Kidney epithelial cell (primary cell): ENCODE results near the gene TIGD1. TPM values are rescaled to one million over a fixed set of nuclear protein-coding genes. Genes with fewer than 3 reads are reported as not detected.

Experiments
- DNase-seq: peaks from one replicate; pipeline ENCODE4 v3.0.0-alpha.2; 2010; ENCODE audit warnings: low read depth
- H3K27me3 ChIP-seq: 2 replicates; pipeline ENCODE4 v1.6.0; 2011; ENCODE audit warnings: low read length; ENCODE audit not compliant: control insufficient read depth, insufficient read depth
- H3K36me3 ChIP-seq: 2 replicates; pipeline ENCODE4 v1.5.1; 2011; ENCODE audit warnings: low read length; ENCODE audit not compliant: control insufficient read depth, insufficient read depth
- H3K4me3 ChIP-seq: 2 replicates; pipeline ENCODE4 v1.5.1; 2011; ENCODE audit warnings: low read depth, mild to moderate bottlenecking, control low read depth, low read length
- CTCF ChIP-seq: IDR thresholded peaks from 2 replicates; pipeline ENCODE4 v1.5.1; 2011; ENCODE audit warnings: mild to moderate bottlenecking, moderate library complexity, low read length, control low read depth, inconsistent platforms; ENCODE audit not compliant: insufficient read depth, poor library complexity, severe bottlenecking
- total RNA-seq: library from RNA; depleted of rRNA; stranded (reverse); fragments of >200 nt; gene quantifications from 2 replicates; pipeline ENCODE4 v1.2.3, GENCODE V29; 2015

Gene TIGD1
- total RNA-seq, 1 donor from 2014 or later, result 2.9 TPM

DNA sequence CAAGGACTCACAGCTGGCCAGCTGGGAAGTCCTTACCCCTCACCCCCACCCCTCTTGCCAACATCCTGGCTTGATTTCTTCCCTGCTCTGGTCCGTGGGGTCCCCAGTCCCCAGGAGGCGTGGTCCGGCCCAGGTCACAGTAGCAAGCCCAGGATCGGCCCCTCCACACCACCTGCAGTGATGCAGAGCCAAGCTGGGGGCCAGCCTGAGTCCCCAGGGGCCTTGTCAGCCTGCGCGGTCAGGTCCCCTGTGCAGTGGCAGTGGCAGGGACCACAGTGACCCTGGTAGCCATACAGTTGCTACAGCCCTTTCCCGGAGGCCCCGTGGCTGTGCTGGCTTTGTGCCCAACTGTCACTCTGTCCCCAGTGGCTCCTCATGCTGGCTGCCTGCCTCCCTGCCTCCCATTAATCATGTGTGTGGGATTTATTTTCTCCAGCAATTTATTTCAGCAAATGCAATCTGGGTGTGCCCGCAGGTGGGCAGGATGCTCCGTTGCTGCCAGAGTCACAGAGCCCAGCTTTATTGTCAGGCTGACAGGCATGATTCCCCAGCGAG, 38.9 kb downstream of the TIGD1 start:
- H3K27me3 ChIP-seq, result peaks cover 55% of the 10 kb centered on the region
- H3K4me3 ChIP-seq, result no peak overlapping the region
- TF ChIP-seq CTCF, result no peak
- no peaks in the 10 kb centered on the region for H3K36me3 ChIP-seq
- no peak for DNase-seq

- H3K27me3 ChIP-seq, result peaks cover 74% of the 10 kb centered on the region
- DNase-seq, result no peak
- no peak for TF ChIP-seq CTCF
- no peaks in the 10 kb centered on the region for H3K36me3 ChIP-seq
- H3K4me3 ChIP-seq, result no peak overlapping the region
These were observed 42.1 kb downstream of the TIGD1 start for GRCh38 chr2:232508251-232508650.

GRCh38 chr2:232506709-232507108, 43.6 kb downstream of the TIGD1 start:
- H3K36me3 ChIP-seq, result no peaks in the 10 kb centered on the region
- H3K27me3 ChIP-seq, result peaks cover 73% of the 10 kb centered on the region
- no peak overlapping the region for H3K4me3 ChIP-seq
- DNase-seq, result no peak
- TF ChIP-seq CTCF, result no peak

DNA sequence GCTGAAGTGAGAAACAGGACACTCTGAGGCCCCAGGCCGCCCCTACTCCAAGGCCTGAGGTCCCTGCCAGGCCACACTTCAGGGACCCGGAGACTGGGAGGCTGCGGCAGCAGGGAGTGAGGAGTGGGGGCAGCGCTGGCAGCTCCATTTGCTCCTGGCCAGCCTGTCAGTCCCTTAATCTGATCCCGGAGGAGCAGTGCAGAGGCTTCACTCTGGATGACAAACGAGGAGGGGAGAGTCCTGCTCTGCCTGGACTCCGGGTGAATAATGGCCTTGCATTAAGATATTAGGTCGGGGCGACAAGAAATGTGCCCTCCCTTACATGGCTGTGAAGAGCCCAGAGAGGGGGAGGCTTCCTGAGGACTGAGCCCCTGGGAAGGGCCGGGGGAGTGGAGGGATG, 44.5 kb downstream of the TIGD1 start:
- Histone ChIP-seq H3K27me3 (peaks cover 70% of the 10 kb centered on the region), H3K36me3 (no peaks in the 10 kb centered on the region), H3K4me3 (no peak overlapping the region)
- DNase-seq, result no peak
- TF ChIP-seq CTCF, result no peak

- TF ChIP-seq CTCF, result no peak
- Histone ChIP-seq H3K36me3 (no peaks in the 10 kb centered on the region), H3K27me3 (peaks cover 77% of the 10 kb centered on the region), H3K4me3 (no peak overlapping the region)
- DNase-seq, result no peak
These were observed 45.9 kb downstream of the TIGD1 start for GRCh38 chr2:232504438-232504837.

- DNase-seq, result no peak
- H3K4me3 ChIP-seq, result no peak overlapping the region
- no peak for TF ChIP-seq CTCF
- H3K36me3 ChIP-seq, result no peaks in the 10 kb centered on the region
- peaks cover 82% of the 10 kb centered on the region for H3K27me3 ChIP-seq
These were observed 46.5 kb downstream of the TIGD1 start for GRCh38 chr2:232503809-232504323.
